Measurements from ENCODE around the gene SLC31A2. TPM values are rescaled to one million over a fixed set of nuclear protein-coding genes. Genes with fewer than 3 reads are reported as not detected.
"Not testable (repeated sequence)": the region's sequence is repeated elsewhere in the genome, so short reads cannot be mapped to it uniquely, and the experiment has no call there.

The SLC31A2 gene, protein sequence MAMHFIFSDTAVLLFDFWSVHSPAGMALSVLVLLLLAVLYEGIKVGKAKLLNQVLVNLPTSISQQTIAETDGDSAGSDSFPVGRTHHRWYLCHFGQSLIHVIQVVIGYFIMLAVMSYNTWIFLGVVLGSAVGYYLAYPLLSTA
- polyA plus RNA-seq (2013, experiment 1 of 2): 6.8 TPM
- 6.8 TPM for polyA plus RNA-seq (2013, experiment 2 of 2)

DNA sequence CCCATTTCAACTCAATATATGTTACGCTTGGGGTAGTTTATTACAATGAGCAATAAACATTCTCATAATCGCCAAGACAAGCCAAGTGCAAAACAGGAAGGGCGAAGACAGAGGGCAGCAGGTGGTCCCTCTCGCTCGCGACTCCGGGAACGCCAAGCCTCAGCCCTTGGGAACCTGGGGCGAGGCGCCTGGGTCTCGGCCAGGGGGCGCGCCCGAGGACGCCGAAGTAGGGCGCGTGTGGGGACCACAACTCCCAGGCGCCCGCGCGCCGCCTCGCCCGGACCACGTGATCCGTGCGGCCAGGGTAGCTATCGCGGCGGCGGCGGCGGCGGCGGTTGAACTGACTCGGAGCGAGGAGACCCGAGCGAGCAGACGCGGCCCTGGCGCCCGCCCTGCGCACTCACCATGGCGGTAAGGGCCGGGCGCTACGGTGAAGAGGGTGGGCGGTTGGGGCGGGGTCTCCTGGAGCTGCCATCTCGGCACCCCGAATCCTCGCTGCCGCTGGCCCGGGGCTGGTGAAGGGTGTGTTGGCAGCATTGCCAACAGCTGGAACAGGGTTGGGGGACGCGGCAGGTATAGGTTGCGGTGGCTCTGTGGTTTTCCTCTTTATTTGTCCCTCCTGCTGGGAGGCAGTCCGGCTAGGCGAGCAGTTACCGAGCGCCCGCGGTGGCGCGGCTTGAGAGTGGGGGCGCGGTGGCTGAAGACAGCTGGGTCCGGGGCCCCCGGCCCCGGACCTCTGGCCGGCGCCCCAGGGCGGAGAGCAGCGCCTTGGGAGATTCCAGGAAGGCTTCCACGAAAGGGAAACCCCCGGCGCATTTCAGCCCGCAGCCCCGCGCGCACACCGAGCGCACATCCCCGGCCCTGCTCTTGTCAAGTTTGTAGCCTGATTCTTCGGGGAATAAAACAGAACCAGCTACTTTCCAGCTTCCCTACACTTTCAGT, at the start of gene SLC31A2:
TSS of gene SLC31A2 (plus strand) at position 338 of the 942 bp plus-strand sequence. CDS start at position 406, 68 bp downstream.
- peak within 1 kb of the TSS; percentile 89 for H2BK15ac ChIP-seq (ENCODE audit: low read depth, poor library complexity, severe bottlenecking)
- H4K8ac ChIP-seq (ENCODE audit: low read length): peak within 1 kb of the TSS; percentile 69
- WGBS: 1% methylated on average over 84 of the region's 87 CpGs
- H3K23ac ChIP-seq (ENCODE audit: low read length in 2 of 2): no peak within 1 kb of the TSS
- H3K4me1 ChIP-seq (ENCODE audit: control insufficient read depth, insufficient read depth, low read depth, low read length): peaks cover 12% of the 10 kb centered on the region
- H2AFZ ChIP-seq (ENCODE audit: low read depth, low read length): peak within 1 kb of the TSS; percentile 97
- H3K9me3 ChIP-seq (ENCODE audit: control insufficient read depth, low read length): no peaks in the 10 kb centered on the region
- H3K4me2 ChIP-seq (ENCODE audit: low read length, poor library complexity, severe bottlenecking): peak within 1 kb of the TSS; percentile 96
- DNase-seq: peak; percentile 85
- peak within 1 kb of the TSS in 1 of 2 experiments; percentile 83 for H3K14ac ChIP-seq (ENCODE audit: low read length in 2 of 2)
- peak within 1 kb of the TSS; percentile 85 to 92 for H3K4me3 ChIP-seq (ENCODE audit: insufficient read depth in 1 of 2, low read depth in 1 of 2, low read length in 2 of 2)
- H3K27me3 ChIP-seq (ENCODE audit: control insufficient read depth in 1 of 2, insufficient read depth in 1 of 2, low read length in 2 of 2): peaks cover 1 to 8% of the 10 kb centered on the region in 2 experiments
- H2AK5ac ChIP-seq (ENCODE audit: low read length, severe bottlenecking): no peak within 1 kb of the TSS
- no peak within 1 kb of the TSS for H2BK5ac ChIP-seq (ENCODE audit: low read depth, low read length, poor library complexity, severe bottlenecking)
- H2BK120ac ChIP-seq (ENCODE audit: low read depth, low read length): no peak within 1 kb of the TSS
- H4K91ac ChIP-seq (ENCODE audit: low read length): peak within 1 kb of the TSS; percentile 21
- peak within 1 kb of the TSS; percentile 47 to 86 for H3K4ac ChIP-seq (ENCODE audit: low read depth in 1 of 2, low read length in 2 of 2)
- H3K27ac ChIP-seq (ENCODE audit: low read length, poor library complexity, severe bottlenecking): no peak within 1 kb of the TSS
- H3K18ac ChIP-seq (ENCODE audit: low read depth in 1 of 2, low read length in 2 of 2): peak within 1 kb of the TSS; percentile 78 to 87
- H3K36me3 ChIP-seq (ENCODE audit: control insufficient read depth in 1 of 2, insufficient read depth in 2 of 2, low read depth in 1 of 2, low read length in 2 of 2): peaks cover 0 to 23% of the 10 kb centered on the region in 2 experiments
- peak within 1 kb of the TSS; percentile 94 for H3K9ac ChIP-seq (ENCODE audit: low read length)
- H3K79me1 ChIP-seq (replicated peaks; ENCODE audit: low read length, poor library complexity, severe bottlenecking): peaks cover 7% of the 10 kb centered on the region
- H2BK12ac ChIP-seq (ENCODE audit: low read length in 2 of 2): peak within 1 kb of the TSS in 1 of 2 experiments; percentile 50

DNA sequence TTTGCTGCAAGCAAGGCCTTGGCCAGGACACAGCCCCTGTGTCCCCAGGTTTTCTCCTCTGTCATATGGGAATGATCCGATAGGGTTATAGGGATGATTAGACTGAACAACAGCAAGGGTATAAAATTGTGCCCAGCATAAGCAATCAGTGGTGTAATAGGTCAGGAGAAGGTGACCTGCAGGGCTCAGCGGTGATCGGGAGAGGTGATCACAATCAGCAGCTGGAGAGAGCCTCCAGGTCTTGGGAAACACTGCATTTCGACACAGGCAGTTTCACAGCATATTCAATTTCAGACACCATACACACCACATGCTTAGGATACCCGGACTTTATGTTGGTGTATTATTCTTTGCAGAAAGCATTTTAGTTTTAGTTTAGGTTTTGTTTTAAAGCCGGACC, 45.5 kb upstream of the SLC31A2 start:
- not testable (repeated sequence) for H3K9ac ChIP-seq (ENCODE audit: low read length); H3K4ac ChIP-seq (ENCODE audit: low read depth in 1 of 2, low read length in 2 of 2); H3K18ac ChIP-seq (ENCODE audit: low read depth in 1 of 2, low read length in 2 of 2); H4K8ac ChIP-seq (ENCODE audit: low read length); H2BK12ac ChIP-seq (ENCODE audit: low read length in 2 of 2); H2AK5ac ChIP-seq (ENCODE audit: low read length, severe bottlenecking); H2BK15ac ChIP-seq (ENCODE audit: low read depth, poor library complexity, severe bottlenecking); DNase-seq; H3K14ac ChIP-seq (ENCODE audit: low read length in 2 of 2); H2AFZ ChIP-seq (ENCODE audit: low read depth, low read length); H3K79me1 ChIP-seq (replicated peaks; ENCODE audit: low read length, poor library complexity, severe bottlenecking); H2BK120ac ChIP-seq (ENCODE audit: low read depth, low read length); H3K4me3 ChIP-seq (ENCODE audit: insufficient read depth in 1 of 2, low read depth in 1 of 2, low read length in 2 of 2); H3K27ac ChIP-seq (ENCODE audit: low read length, poor library complexity, severe bottlenecking); H2BK5ac ChIP-seq (ENCODE audit: low read depth, low read length, poor library complexity, severe bottlenecking); H3K23ac ChIP-seq (ENCODE audit: low read length in 2 of 2); H3K4me2 ChIP-seq (ENCODE audit: low read length, poor library complexity, severe bottlenecking); H3K27me3 ChIP-seq (ENCODE audit: control insufficient read depth in 1 of 2, insufficient read depth in 1 of 2, low read length in 2 of 2); H4K91ac ChIP-seq (ENCODE audit: low read length); H3K4me1 ChIP-seq (ENCODE audit: control insufficient read depth, insufficient read depth, low read depth, low read length); H3K9me3 ChIP-seq (ENCODE audit: control insufficient read depth, low read length)
- peaks cover 0 to 35% of the 10 kb centered on the region in 2 experiments for H3K36me3 ChIP-seq (ENCODE audit: control insufficient read depth in 1 of 2, insufficient read depth in 2 of 2, low read depth in 1 of 2, low read length in 2 of 2)
- no CpG with 5 or more reads among the region's 6 CpGs for WGBS

DNA sequence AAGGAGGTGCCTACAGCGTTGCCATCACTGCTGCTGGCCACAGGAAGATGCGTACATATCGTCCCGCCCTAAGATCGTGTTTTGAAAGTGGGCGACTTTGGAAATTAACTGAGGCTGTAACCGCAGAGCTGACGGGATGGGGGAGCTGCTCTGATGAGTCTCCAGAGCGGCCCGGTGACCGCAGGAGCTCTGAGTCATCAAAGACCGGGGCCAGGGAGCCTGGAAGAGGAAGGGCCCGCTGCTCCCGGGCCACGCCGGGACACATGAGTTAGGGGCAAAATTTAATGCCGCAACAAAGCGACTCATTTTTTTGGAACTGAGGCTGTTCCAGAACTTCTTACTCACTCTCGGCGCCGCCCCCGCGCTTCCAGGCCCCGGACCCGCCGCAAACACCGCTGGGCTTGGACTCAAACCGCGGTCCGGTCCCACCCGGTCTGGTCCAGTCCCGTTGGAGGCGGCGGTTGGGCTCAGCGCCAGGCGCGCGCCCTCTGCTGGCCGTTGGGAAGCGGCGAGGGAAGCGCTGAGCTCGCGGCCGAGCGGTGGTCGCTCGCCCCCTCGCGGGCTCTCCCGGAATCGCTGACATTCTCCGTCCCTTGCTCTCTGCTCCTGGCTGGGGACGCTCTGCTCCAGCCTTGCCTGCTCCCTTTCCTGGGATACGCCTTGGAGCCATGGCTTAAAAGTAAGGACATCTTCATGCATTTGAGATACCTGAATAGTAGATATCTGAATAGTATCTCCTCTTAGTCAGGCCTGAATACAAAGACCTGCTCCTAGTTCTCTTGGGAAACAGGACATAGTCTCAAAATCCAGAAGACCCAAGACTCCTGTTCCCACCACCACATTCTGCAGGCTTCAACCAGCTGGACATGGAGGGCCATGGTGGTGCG, 39.5 kb upstream of the SLC31A2 start:
- not testable (repeated sequence) for H2BK12ac ChIP-seq (ENCODE audit: low read length in 2 of 2); H4K91ac ChIP-seq (ENCODE audit: low read length); H2BK120ac ChIP-seq (ENCODE audit: low read depth, low read length); H3K36me3 ChIP-seq (ENCODE audit: control insufficient read depth in 1 of 2, insufficient read depth in 2 of 2, low read depth in 1 of 2, low read length in 2 of 2); H3K18ac ChIP-seq (ENCODE audit: low read depth in 1 of 2, low read length in 2 of 2); H2AFZ ChIP-seq (ENCODE audit: low read depth, low read length); H3K79me1 ChIP-seq (replicated peaks; ENCODE audit: low read length, poor library complexity, severe bottlenecking); H3K27me3 ChIP-seq (ENCODE audit: control insufficient read depth in 1 of 2, insufficient read depth in 1 of 2, low read length in 2 of 2); H3K4me2 ChIP-seq (ENCODE audit: low read length, poor library complexity, severe bottlenecking); H3K23ac ChIP-seq (ENCODE audit: low read length in 2 of 2); DNase-seq; H2BK15ac ChIP-seq (ENCODE audit: low read depth, poor library complexity, severe bottlenecking); H3K14ac ChIP-seq (ENCODE audit: low read length in 2 of 2); H4K8ac ChIP-seq (ENCODE audit: low read length); H3K4me1 ChIP-seq (ENCODE audit: control insufficient read depth, insufficient read depth, low read depth, low read length); H2BK5ac ChIP-seq (ENCODE audit: low read depth, low read length, poor library complexity, severe bottlenecking); H3K27ac ChIP-seq (ENCODE audit: low read length, poor library complexity, severe bottlenecking); H3K4ac ChIP-seq (ENCODE audit: low read depth in 1 of 2, low read length in 2 of 2); H3K9me3 ChIP-seq (ENCODE audit: control insufficient read depth, low read length); H2AK5ac ChIP-seq (ENCODE audit: low read length, severe bottlenecking)
- Histone ChIP-seq H3K9ac (ENCODE audit: low read length) (peak overlapping the region; percentile 66), H3K4me3 (ENCODE audit: insufficient read depth in 1 of 2, low read depth in 1 of 2, low read length in 2 of 2) (peak overlapping the region in 1 of 2 experiments; percentile 58)
- WGBS: 16% methylated on average over 8 of the region's 56 CpGs

Measured in mesenchymal stem cell (in vitro differentiated cells and primary cell).